ENCODE data around the gene ATP5PB.
A peak's percentile ranks its signal among the peaks of the same experiment; 100 is the strongest.

Gene ATP5PB

DNA sequence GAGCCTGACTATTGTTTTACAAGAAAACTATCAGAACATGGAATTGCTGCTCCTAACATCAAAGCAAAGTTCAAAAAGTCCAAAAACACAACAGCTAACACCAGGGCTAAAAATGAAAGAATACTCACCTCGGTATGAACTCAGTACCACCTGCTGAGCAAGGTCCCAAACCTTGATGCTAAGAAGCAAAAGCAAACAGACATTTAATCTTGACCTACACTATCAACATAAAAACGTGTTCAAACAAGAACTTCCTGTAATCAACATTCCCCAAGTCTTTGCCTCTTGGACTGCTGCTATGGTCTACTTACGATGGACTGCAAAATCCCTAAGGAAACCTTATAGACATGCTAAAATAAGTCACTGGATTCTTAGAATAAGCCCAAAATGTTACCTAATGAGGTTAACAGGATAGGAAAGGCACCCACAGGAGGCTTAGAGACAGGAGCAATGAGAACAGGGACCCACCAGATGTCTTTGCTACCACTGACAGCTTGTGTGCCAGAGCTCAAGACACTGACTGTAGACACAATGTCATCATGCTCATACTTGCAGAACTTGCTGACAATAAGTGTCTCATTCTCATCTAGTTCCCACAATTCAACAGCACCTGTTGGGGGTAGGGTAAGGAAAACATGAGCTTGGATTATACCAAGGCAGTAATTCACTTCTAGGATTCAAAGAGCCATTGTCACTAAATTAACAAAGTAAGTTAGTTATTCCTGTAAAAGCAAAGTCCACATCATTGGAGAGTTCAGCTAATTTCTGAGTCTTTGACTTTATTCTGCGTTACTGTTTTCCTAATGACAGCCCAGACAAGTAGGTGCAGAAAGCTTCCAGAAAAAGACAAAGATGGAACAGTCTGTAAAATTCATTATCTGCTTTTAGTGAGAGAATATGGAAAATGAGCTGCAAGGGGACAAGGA lies 2.0 kb upstream of the ATP5PB start:
- DNase-seq (ENCODE audit: low spot score): no peak

DNA sequence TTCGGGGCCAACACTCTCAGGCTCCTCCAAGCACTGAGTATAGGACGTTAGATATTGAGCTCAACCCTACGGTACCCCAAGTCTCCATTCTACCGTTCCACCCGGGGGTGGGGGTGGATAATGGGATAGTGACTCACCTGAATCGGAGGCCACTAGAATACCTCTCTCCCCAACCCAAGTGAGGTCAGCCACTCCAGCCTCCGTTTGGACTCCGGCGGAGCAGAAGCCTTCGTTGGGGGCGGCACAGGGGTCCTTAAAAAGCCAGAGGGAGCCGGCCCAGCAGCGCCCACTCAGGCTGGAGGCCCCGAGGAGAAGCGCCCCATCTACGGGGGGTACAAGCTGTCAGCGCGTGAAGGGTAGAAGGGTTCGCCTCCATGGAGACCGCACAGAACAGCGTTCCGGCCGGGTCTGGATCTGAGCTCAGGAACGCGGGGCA lies 764 bp upstream of the ATP5PB start:
- DNase-seq (ENCODE audit: low spot score): no peak

DNA sequence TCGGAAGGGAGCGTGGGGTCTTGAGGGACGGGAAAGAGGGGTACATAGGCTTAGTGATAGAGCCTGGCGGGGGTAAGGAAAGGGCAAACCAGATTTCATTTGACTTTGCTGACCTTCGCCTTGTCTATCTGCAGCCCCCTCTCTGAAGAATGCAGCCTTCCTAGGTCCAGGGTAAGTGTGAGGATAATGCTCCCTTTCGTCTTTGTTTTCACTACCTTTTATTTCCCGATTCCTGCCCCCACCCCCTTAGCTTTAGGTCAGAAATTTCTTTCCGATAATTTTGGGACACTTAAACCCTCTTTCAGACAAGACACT lies 396 bp downstream of the ATP5PB start:
- no peak for DNase-seq (ENCODE audit: low spot score)

DNA sequence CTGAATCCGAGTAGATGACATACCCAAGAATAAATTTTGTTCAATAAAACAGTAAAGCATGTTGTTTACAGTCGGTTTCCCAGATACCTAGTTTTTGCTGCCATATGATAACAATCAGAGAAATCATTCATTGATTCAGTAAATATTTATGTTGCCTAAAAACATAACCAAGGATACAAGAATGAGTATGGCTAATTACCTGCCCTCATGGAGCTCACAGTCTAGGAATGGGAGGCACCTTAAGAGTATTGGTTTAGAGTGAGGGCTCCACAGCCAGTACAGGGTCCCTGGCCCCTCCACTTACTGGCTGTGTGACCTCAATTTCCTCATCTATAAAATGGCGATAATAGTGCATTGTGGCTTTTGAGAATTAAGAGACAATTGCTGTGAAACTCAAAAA lies 921 bp downstream of the ATP5PB start:
- no peak for DNase-seq (ENCODE audit: low spot score)

DNA sequence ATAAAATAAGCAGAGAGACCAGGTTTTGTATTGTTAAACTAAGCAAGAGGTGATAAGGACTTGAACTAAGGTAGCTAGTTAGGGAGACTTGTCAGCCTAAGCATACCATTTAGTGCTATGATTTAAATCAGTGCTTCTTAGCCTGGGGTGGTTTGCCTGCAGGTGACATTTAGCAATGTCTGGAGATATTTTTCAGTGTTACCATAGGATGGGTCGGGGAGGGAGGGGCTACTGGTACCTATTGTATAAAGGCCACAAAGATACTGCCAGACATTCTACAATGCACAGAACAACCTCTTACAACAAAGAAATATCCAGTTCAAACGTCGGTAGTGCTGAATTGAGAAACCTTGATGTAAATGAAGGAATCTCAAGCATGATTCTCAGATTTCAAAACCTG lies 3.3 kb downstream of the ATP5PB start:
- no peak for DNase-seq (ENCODE audit: low spot score)

DNA sequence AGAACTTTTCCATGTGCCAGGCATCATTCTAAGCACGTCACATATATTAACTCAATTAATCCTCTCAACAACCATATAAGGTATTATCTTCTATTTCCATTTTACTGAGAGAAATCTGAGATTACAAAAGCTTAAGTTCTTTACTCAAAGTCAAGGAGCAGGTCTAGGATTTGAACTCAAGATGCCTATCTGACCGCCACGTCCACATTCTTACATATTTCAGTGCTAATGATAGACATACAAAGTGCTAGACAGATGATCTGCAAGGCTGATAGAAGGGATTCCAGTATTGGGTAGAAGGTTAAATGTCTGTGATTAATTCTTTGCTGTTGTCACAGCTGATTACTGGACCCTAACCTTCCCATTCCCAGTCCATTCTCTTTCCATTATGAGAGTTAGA lies 4.4 kb downstream of the ATP5PB start:
- no peak for DNase-seq (ENCODE audit: low spot score)

DNA sequence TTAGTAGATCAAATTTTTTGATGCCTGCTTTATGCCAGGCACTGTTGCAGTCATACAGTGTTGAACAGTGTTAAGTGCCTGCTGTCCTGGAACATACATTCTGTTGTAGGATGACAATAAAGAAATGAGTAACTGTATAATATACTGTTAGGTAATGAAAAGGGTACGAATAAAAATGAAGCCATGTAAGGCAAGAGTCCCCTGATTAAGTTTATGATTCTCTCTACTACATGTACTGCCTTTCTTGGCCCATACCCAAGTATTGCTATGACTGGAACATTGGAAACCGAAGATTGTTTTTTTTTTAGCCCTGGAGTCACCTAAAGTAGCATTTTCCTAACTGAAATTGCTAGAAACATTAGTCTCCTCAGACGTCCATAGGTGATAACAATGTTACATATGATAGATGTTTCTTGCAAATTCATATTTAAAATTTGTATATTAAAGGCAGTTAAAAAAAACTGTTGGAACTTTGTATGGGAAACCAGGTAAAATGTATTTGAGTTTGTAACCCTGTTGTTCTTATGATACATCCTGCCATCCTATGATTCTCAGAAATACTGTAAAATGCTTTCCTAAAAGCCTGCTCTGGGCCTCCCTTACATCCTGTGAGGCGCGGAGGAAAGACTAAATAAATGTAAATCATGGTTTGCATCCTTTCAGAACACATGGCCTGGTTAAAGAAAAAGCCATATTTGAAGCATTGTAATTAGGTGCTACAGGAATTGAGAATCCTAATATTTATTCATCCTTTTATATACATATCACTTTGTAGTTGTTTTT lies 5.8 kb downstream of the ATP5PB start:
- no peak for DNase-seq (ENCODE audit: low spot score)

DNA sequence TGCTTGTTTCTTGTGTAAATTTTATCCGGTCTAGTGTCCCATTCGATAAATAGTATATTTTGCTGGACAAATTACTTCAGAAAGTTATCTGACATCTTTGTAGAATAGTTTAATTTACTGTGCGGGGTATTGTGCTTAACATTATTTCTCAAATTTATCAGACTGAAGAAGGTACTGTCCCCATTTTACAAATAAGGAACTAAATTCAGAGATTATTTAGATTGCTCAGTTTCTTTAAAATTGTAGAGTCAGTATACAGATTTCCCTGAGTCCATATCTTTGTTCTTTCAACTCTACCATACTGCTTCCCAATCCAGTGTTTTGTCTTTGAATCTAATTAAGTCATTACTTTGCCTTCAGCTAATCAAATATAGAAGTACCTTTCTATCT lies 6.4 kb downstream of the ATP5PB start:
- no peak for DNase-seq (ENCODE audit: low spot score)

DNA sequence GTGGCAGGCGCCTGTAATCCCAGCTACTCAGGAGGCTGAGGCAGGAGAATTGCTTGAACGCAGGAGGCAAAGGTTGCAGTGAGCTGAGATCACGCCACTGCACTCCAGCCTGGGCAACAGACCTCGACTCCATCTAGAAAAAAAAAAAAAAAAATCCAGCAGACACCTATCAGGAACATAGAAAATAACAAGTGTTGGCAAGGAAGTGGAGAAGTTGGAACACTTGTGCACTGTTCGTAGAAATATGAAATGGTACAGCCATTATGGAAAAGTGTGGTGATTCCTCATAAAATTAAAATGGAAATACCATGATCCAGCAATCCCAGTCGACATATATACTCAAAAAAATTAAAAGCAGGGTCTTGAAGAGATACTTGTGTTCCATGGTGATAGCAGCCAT lies 12.5 kb downstream of the ATP5PB start:
- DNase-seq (ENCODE audit: low spot score): no peak

DNA sequence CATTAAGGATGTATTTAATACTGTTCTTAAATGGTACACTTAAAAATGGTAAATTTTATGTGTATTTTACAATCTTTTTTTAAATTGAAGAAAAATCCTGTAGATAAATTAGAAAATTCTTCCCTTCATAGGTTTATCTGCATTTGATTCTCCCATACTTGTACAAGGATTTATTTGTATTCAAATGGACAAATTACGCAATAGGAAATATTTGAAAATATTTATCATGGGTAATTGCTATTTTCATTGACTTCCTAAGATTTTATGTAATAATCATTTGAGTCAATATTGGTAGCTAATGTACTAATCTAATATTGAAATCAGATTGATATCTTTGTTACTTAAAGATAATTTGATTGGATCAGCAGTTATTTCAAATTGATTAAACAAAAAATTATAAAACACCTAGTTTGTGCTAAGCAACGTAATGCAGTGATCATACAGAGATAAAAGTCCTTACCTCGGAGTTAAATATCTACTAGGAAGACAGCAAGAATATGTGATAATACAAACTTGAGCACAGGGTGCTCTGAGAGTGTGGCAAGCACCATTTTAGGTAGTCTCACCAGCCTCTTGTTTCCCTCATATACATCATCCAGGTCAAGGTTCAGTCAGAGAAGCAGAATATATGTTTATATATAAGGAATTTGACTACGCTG lies 13.2 kb downstream of the ATP5PB start:
- no peak for DNase-seq (ENCODE audit: low spot score)

DNA sequence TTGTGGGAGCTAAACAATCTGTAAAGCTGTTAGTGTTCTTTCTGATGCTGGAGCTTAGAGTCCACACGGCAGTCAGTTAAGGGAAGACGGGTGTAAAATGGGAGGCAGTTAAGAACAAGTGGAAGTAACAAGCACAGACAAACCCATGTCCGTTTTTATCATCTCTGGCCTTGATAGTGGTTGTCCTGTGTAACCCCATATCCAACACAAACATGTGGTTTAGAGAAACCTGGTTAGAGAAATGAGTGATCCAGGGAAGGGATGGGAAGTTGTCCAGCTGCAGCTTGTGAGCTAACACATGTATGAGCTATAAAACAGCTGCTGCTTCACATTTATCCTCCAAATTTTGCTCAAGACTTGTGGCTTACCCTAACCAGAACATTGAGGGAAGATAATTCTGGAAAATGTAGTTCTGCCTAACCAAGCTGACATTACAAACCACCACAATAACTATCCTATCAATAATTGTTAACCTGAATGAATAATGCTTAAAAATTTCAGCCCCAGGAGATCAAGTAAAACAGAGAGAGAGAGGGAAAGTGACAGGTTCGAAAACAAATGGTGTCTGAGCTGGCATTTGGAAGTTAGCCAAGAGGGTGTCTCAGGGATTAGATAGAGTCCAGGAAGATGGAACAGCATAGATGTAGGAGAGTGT lies 13.9 kb downstream of the ATP5PB start:
- DNase-seq (ENCODE audit: low spot score): no peak

DNA sequence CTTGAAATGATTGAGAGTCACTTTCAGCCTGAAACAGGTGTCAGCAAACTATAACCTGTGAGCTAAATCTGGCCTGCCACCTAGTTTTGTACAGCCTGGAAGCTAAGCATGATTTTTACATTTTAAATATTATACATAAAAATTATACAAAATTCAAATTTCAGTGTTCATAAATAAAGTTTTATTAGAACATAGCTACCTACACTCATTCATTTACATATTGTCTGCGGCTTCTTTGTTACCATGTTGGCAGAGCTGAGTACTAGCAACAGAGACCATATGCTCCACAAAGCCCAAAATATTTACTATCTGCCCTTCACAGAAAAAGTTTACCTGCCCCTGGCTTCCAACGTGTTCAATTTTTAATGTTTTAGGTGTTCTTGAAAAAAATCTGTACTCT lies 16.5 kb downstream of the ATP5PB start:
- no peak for DNase-seq (ENCODE audit: low spot score)

DNA sequence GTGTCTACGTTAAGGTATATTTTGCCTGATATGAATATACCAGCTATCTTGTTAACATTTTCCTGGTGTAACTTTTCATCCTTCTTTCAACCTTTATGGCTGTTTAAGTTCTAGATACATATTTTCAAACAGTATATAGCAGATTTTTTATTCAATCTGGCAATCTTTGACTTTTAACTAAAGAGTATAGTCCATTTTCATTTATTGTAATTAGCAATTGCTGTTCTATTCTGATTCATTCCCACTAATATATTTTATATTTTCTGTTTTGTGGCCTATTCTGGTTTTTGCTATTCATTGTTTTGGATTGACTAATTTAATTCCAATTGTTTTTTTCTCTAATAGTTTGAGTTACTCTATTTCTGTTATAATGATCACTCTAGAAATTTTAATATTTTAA lies 17.2 kb downstream of the ATP5PB start:
- DNase-seq (ENCODE audit: low spot score): no peak

DNA sequence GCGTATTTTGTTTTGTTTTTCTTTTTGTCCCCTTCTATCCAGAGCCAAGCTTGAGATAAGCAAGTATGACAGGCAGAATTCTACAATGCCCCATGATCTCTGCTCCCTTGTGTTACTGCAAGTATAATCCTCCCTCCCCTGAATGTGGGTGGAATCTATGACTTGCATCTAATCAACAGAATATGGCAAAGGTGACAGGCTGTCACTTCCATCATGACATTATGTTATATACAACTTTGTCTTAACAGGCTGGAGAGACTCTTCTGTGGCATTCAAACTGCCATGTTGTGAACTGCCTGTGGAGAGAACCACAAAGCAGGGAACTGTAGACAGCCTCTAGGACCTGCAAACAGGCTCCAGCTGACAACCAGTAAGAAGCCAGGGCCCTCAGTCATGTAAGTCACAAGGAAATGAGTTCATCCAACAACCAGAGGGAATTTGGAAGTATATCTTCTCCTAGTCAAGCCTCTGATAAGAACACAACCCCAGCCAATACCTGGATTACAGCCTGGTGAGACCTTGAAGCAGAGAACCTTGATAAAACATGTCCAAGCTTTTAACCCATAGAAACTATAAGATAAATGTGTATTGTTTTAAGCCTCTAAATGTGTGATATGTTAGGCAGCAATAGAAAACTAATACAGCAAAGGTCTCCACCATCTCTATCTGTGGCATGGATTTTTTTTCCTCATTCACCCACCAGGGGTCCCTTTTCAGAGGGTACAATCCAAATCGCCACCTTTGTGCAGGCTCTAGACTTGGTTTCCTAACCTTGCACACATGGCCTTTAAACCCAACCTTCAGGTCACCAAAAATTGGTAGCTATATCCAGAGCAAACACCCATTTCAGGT lies 18.8 kb downstream of the ATP5PB start:
- no peak for DNase-seq (ENCODE audit: low spot score)

DNA sequence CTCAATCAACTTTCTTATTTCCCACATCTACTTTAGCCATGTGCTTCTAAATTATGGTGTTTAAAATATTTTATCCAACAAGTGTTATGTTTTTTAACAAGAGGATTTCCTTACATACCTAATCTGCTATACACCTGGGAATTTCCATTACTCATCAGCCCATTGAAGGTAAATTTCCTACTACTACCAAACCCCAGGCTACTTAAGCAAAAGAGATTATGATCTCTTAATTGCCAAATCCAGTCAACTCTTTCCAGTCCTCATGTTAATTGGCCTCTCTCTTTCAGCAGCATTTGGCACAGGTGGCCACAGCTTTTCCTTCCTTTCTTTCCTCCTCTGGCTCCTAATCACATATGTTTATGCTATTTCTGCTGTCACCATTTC lies 19.4 kb downstream of the ATP5PB start:
- no peak for DNase-seq (ENCODE audit: low spot score)

DNA sequence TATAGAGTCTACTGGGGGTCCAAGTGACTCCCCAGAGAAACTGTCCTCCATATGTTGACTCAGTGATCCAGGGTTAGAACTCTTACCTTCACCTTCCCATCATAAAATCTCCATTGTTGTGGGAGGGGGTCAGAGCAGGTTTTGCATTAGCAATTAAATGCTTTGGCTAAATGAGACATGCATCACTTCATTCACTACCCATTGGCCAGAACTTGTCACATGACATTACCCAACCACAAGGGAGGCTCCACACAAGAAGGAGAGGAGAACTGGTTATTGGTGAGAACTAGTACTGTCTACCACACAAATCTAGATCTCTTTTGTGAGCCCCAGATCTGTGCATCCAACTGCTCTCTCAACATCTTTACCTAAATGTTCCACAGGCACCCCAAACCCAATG lies 20.3 kb downstream of the ATP5PB start:
- DNase-seq (ENCODE audit: low spot score): no peak

DNA sequence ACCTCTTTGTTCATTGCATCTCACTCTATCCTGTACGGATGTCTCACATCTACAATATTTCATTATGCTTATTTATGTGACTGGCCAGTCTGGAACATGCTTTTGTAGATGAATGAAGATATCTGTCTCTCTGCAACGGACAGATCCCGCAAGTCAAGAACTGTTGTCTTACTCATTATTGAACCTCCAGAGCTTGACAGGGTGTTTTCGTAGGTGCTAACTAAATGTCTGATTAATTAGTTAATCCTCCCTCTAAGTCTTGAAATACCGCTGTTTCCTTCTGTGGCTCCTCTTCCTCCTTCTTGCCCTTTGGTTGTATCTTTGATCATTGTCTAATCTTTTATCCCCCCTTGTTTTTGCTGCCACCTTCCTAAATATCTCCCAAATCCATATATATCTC lies 21.3 kb downstream of the ATP5PB start:
- no peak for DNase-seq (ENCODE audit: low spot score)

DNA sequence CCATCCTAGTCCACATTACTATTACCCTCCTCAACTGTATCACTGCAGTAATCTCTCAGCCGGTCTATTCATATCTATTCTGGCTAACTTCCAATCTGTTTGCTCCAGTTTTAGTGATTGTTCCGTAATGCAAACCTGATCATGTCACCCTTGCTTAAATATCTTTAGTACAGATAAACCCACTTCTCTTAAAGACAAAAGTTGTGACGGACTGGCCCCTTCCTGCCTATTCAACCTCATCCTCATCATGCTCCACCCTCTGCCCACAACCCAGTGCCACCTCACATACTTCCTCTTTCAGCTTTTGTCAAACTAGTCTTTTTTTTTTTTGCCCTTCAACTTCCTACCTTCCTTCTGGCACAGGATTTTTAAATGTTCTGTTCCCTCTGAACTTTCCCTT lies 21.7 kb downstream of the ATP5PB start:
- DNase-seq (ENCODE audit: low spot score): peak; percentile 78

DNA sequence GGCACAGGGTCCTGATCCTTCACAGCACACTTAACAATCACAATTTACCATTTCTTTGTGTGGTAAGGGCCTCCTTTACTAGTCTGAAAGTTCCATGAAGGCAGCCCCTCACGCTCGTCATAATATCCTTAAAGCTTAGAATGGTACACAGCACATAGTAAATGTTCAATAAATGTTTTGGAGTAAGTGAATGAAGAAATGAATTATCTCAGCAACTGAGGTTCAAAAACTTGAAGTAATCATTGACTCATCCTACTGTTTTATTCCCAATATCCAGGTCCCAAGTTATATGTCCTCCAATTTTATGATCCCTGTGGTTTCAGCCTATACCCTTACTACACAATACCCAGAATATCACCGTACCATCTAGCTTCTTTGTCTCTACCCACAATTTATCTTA lies 22.3 kb downstream of the ATP5PB start:
- no peak for DNase-seq (ENCODE audit: low spot score)

DNA sequence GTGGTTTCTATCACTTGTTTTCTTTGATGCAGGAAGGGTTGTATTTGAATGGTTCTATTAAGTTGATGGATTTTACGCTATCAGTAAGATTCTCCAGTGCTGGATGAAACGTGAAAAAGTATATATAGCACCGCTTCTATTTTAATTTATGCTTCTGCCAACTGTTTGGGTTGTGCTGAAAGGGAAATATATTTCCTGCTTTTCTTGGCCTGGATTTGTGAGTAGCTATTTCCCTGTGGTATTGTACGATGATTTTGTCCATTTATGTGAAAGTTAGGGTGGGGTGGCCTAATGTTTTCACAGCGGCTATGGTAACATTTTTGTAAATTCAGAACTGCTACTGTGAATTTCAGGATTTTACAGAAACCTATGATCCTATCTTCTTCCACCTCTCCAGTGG lies 24.8 kb downstream of the ATP5PB start:
- DNase-seq (ENCODE audit: low spot score): no peak

DNA sequence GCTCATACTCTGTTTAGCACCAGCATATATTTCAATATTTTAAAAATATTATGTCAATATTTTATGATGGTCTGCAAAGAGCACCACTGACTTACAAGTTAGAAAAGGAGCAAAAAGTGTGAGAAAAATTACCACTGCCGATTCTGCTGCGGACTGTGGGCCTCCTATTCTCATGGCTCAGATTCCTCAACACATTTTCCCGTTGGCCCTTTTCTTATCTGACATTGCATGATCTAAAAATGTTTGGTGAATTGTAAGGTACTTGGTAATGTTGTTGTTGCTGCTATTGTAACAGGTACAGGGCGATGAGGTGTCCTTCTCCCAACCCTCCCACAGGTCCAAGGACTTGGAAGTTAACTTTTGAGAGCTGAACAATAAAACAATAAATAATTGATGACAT lies 25.3 kb downstream of the ATP5PB start:
- DNase-seq (ENCODE audit: low spot score): no peak

DNA sequence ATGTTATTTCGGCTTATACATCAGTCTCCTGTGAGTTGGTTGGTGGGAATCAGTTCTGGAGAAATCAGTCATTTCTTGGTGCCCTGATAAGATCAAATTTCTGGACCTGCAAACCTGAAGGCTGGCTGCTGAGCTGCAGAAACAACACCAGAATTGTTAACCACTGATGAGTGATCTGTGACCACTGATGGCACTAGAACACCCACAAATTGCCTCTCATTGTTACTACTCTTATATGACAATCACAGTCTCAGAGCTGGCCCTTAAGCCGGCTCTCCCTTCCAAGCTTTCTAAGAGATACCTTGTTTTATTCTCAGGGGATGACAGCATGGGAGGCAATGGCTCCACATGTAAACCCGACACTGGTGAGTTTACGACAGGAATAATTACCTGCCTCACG lies 26.4 kb downstream of the ATP5PB start:
- DNase-seq (ENCODE audit: low spot score): peak; percentile 60
